ENCODE data around the gene MKS1. TPM values are rescaled to one million over a fixed set of nuclear protein-coding genes. Genes with fewer than 3 reads are reported as not detected.

The MKS1 gene
- total and polyA plus RNA-seq, 2 experiments from 2014 or later = 14.0 to 17.4 TPM

DNA sequence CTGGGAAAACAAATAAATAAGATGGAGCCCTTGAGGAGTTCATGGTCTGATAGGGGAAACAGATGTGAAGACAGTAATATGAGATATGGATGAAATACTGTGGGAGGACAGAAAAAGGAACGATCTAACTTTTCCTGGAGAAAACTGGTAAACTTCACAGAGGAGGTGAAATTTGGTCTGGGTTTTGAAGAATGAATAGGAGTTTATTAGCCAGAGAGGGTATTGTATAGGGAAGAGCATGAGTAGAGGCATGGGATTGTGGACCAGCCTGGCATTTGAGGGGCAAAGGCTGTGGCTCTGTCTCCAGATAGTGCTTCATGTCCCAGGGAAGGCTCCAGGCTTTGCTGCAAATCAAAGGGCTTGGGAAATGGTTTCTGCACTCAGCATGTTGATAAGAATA, 20.9 kb upstream of the MKS1 start:
- Histone ChIP-seq H3F3A (replicated peaks; ENCODE audit: low read depth) (no peaks in the 10 kb centered on the region), H3K36me3 (ENCODE audit: insufficient read depth) (no peaks in the 10 kb centered on the region), H3K4me1 (ENCODE audit: insufficient read depth) (no peaks in the 10 kb centered on the region), H4K20me1 (replicated peaks; ENCODE audit: insufficient read depth) (no peaks in the 10 kb centered on the region), H3K27ac (ENCODE audit: low read depth) (no peak overlapping the region), H3K9me2 (ENCODE audit: insufficient read depth) (no peaks in the 10 kb centered on the region), H3K27me3 (ENCODE audit: insufficient read depth) (peaks cover 3% of the 10 kb centered on the region; the same call in 1 of the 2 replicates), H3K4me2 (no peak overlapping the region), H3K79me2 (replicated peaks; ENCODE audit: insufficient read depth) (no peaks in the 10 kb centered on the region), H3K4me3 (no peak overlapping the region), H2AFZ (no peak overlapping the region)
- DNase-seq (ENCODE audit: low spot score) = no peak
- H3K4me1 Mint-ChIP-seq = peaks cover 6% of the 10 kb centered on the region; the same call in 2 of the 3 replicates
- TF ChIP-seq POLR2AphosphoS5 (IDR thresholded peaks at IDR 0.05; ENCODE audit: low read depth) = no peak
- TF ChIP-seq EZH2 (IDR thresholded peaks at IDR 0.05; ENCODE audit: low read depth, unreplicated experiment) = no peak
- no peak for TF ChIP-seq REST (IDR thresholded peaks at IDR 0.05; ENCODE audit: unreplicated experiment)
- TF ChIP-seq ZNF462 (CRISPR knock-in tag; IDR thresholded peaks at IDR 0.05) = no peak
- TF ChIP-seq STAT1 (IDR thresholded peaks at IDR 0.05; ENCODE audit: unreplicated experiment) = no peak
- no peak for TF ChIP-seq ZNF114 (CRISPR knock-in tag; IDR thresholded peaks at IDR 0.05)
- no peak for TF ChIP-seq ZNF331 (CRISPR knock-in tag; IDR thresholded peaks at IDR 0.05; ENCODE audit: low read depth)
- TF ChIP-seq CREB1 (CRISPR knock-in tag; IDR thresholded peaks at IDR 0.05; ENCODE audit: low read depth) = no peak
- no peaks in the 10 kb centered on the region; the same call in 2 of the 3 replicates for H3K36me3 Mint-ChIP-seq (ENCODE audit: low read depth)
- H3K27ac Mint-ChIP-seq = no peak overlapping the region
- H3K27me3 Mint-ChIP-seq (ENCODE audit: insufficient read depth, low read depth, poor library complexity) = peaks cover 11% of the 10 kb centered on the region
- H3K4me3 Mint-ChIP-seq = no peak overlapping the region
- no peaks in the 10 kb centered on the region for H3K9me3 Mint-ChIP-seq
- no peak for ATAC-seq

Data from GM23338 (cell line).